Mucosa of descending colon (tissue), 3 donors: Measurements from ENCODE around the gene COPG2. TPM values are rescaled to one million over a fixed set of nuclear protein-coding genes. Genes with fewer than 3 reads are reported as not detected.
"Not testable (repeated sequence)": the region's sequence is repeated elsewhere in the genome, so short reads cannot be mapped to it uniquely, and the experiment has no call there.

Experiments used
- ATAC-seq: fragments of 200-7000 bp; cut with Tn5 transposase; one replicate; pipeline ENCODE4 v1.9.1; 2020; ENCODE audit warnings: mild to moderate bottlenecking, moderate library complexity
- DNase-seq, 3 donors: peaks; one replicate each; pipeline ENCODE4 v3.0.0-alpha.2; 2020
- H3K36me3 ChIP-seq: fragments of 200-600 bp; one replicate; pipeline ENCODE4 v1.8.0; 2021; ENCODE audit warnings: low read depth, mild to moderate bottlenecking
- H3K4me1 ChIP-seq: fragments of 200-600 bp; one replicate; pipeline ENCODE4 v1.8.0; 2021; ENCODE audit warnings: low read depth, mild to moderate bottlenecking
- H3K4me3 ChIP-seq: fragments of 200-600 bp; one replicate; pipeline ENCODE4 v1.8.0; 2021; ENCODE audit warnings: mild to moderate bottlenecking
- H3K9me3 ChIP-seq: fragments of 200-600 bp; one replicate; pipeline ENCODE4 v1.8.0; 2021; ENCODE audit warnings: mild to moderate bottlenecking
- intact Hi-C, 2 donors: fragments of 100-400 bp; cut with DNase I in 1 of 2; cut with micrococcal nuclease in 1 of 2; formaldehyde crosslinking; loops; one replicate each; pipeline versions ENCODE4 v1.11.0 to v1.11.1; 2022; cut with DNase I, micrococcal nuclease
- total RNA-seq, 3 donors: library from RNA; stranded (reverse); fragmentation: NEBNext Ultra II Directional in 2 of 3; extraction: Animal tissue kit (Norgen Biotek cat#: 25700) in 2 of 3; gene quantifications; one replicate each; pipeline versions ENCODE4 v1.2.1 to v1.2.4, GENCODE V29; 2021 to 2023
- TF ChIP-seq, protein P1 (sequence below): fragments of 200-600 bp; IDR thresholded peaks from one replicate; pipeline ENCODE4 v1.8.0; 2022; ENCODE audit warnings: antibody characterized with exemption, mild to moderate bottlenecking
- donor health status: DM: no; HTN: no; CAD: no; lungs with moderate emphysema.
- donor health status: DM: no; HTN: no; CAD: no.
- donor health status: DM: no; HTN: yes; CAD: no.

COPG2 gene
- total RNA-seq, 3 donors from 2014 or later, result 13.8 to 20.2 (median 16.2) TPM

DNA sequence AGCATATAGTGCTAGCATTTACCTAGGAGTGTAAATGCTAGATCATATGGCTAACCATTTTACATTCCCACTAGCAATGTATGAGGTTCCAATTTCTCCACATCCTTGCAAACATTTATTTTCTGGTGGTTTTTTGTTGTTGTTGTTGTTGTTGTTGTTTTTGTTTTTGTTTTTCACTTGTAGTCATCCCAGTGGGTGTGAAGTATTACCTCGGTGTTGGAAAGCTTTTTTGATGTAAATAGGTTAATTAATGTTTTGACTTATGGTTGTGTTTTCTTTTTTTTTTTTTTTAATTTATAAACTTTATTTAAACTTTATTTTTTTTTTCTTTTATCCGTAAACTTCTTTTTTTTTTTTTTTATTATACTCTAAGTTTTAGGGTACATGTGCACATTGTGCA is 33.1 kb upstream of the COPG2 start:
- no peaks in the 10 kb centered on the region for H3K4me1 ChIP-seq
- H3K4me3 ChIP-seq, result no peak overlapping the region
- intact Hi-C loops, result no loop called here
- no peak for ATAC-seq
- no peak for DNase-seq
- no peaks in the 10 kb centered on the region for H3K9me3 ChIP-seq
- TF ChIP-seq, protein P1, sequence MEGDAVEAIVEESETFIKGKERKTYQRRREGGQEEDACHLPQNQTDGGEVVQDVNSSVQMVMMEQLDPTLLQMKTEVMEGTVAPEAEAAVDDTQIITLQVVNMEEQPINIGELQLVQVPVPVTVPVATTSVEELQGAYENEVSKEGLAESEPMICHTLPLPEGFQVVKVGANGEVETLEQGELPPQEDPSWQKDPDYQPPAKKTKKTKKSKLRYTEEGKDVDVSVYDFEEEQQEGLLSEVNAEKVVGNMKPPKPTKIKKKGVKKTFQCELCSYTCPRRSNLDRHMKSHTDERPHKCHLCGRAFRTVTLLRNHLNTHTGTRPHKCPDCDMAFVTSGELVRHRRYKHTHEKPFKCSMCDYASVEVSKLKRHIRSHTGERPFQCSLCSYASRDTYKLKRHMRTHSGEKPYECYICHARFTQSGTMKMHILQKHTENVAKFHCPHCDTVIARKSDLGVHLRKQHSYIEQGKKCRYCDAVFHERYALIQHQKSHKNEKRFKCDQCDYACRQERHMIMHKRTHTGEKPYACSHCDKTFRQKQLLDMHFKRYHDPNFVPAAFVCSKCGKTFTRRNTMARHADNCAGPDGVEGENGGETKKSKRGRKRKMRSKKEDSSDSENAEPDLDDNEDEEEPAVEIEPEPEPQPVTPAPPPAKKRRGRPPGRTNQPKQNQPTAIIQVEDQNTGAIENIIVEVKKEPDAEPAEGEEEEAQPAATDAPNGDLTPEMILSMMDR, result no peak
- H3K36me3 ChIP-seq, result no peaks in the 10 kb centered on the region

DNA sequence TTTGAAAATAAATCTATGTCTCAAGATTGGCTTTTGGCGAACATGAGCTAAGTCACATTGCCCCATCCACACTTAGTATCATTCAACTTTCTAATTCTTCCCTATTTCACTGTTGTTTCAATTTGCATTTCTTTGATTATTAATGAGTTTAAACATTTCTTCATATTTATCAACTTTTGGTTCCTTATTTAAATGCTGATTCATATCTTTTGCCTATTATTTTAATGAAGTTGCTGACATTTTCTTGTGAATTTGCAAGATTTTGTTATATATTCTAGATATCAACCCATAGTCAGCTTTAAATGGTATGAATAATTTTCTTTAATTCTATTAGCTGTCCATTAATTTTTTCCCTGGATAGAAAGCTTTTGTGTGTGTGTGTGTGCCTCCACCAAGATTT is 32.2 kb upstream of the COPG2 start:
- H3K4me3 ChIP-seq, result no peak overlapping the region
- no peaks in the 10 kb centered on the region for H3K9me3 ChIP-seq
- no peaks in the 10 kb centered on the region for H3K4me1 ChIP-seq
- TF ChIP-seq, protein P1, result no peak
- intact Hi-C loops, result no loop called here
- H3K36me3 ChIP-seq, result no peaks in the 10 kb centered on the region
- ATAC-seq (no peak), DNase-seq (no peak)

DNA sequence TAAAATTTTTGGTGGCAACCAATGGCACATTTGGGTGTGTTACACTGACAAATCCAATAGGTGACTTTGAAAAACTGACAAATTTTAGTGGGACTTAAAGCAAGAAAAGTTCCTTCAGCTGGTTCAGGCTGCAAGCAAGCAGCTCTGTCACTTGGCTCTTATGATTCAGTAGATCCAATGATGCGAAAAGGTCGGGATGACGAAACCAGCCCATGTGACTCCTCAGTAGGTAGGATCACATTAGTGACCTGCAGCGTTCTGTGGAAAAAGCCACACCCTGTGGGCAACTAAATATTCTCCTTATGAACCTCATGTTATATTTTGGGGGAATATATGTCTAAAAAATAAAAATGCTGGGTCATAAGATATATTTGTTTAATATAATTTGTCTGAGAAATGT is 31.1 kb upstream of the COPG2 start:
- ATAC-seq (no peak), DNase-seq (no peak)
- Histone ChIP-seq H3K4me3 (no peak overlapping the region), H3K4me1 (no peaks in the 10 kb centered on the region), H3K36me3 (no peaks in the 10 kb centered on the region), H3K9me3 (no peaks in the 10 kb centered on the region)
- TF ChIP-seq, protein P1, result no peak
- intact Hi-C loops, result no loop called here

DNA sequence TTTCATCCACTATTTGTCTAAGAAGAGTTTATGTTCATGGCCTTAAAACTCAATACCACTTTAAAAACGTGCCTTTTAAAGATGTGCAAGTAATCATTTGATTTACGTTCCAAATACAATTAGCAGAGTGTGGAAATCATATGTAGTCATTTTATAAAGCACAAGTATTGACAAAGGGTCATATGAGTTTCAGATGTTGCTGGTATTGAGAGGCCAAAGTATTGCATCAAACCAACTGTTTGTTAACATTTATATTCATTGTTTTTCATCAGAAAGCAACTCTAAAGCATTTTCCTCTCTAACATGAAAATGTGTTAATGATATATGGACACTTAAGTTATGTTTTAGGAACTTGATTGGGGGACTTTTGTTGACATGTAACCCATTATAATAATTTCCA is 29.3 kb upstream of the COPG2 start:
- no peak for ATAC-seq
- TF ChIP-seq, protein P1, result no peak
- H3K4me1 ChIP-seq, result no peaks in the 10 kb centered on the region

DNA sequence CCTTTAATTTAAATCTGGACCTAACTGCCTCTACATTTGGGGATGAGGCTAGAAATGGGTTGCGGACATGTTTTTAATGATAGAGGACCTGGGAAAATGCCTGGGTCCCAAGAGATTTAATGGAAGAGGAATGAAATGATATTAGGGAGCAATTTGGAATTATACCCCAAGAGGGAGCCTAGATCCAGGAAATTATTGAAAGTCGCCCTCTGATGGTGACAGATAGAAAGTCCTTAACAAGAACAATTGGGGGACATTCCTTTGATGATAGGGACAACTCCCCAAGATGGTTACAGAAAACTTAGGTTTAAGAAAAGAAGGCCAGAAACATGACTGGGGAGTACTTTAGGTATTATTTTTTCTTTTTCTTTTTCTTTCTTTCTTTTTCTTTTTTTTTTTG is 27.3 kb upstream of the COPG2 start:
- DNase-seq, result no peak
- H3K9me3 ChIP-seq, result no peaks in the 10 kb centered on the region
- H3K4me1 ChIP-seq, result no peaks in the 10 kb centered on the region
- H3K4me3 ChIP-seq, result no peak overlapping the region
- intact Hi-C loops, result no loop called here
- no peaks in the 10 kb centered on the region for H3K36me3 ChIP-seq
- TF ChIP-seq, protein P1, result no peak
- no peak for ATAC-seq

More for the DNA sequence above, 29.3 kb upstream of the COPG2 start:
- no peak overlapping the region for H3K4me3 ChIP-seq
- H3K36me3 ChIP-seq, result no peaks in the 10 kb centered on the region
- H3K9me3 ChIP-seq, result no peaks in the 10 kb centered on the region
- intact Hi-C loops, result no loop called here
- DNase-seq, result no peak

DNA sequence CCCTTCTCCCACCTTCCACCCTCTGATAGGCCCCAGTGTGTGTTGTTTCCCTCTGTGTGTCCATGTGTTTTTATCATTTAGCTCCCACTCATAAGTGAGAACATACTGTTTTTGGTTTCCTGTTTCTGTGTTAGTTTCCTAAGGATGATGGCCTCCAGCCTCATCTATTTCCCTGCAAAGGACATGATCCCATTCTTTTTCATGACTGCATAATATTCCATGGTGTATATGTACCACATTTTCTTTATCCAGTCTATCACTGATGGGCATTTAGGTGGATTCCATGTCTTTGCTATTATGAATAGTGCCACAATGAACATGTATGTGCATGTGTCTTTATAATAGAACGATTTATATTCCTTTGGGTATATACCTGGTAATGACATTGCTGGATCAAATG is 23.8 kb upstream of the COPG2 start:
- ATAC-seq, intact Hi-C loops, H3K4me1 ChIP-seq, H3K4me3 ChIP-seq, H3K9me3 ChIP-seq, H3K36me3 ChIP-seq, DNase-seq: not testable (repeated sequence)
